ENCODE measurements around the gene FANCI.

- TF ChIP-seq TAF1 (IDR thresholded peaks at IDR 0.05; ENCODE audit: borderline replicate concordance, insufficient read depth, low read length) (no peak), POLR2AphosphoS5 (IDR thresholded peaks at IDR 0.05; ENCODE audit: low read depth, low read length) (no peak), REST (IDR thresholded peaks at IDR 0.05; ENCODE audit: insufficient read depth in 1 of 2, low read depth in 2 of 2, low read length in 2 of 2) (no peak), SIN3A (IDR thresholded peaks at IDR 0.05; ENCODE audit: borderline replicate concordance, insufficient read depth, low read length) (no peak), FOXP2 (optimal IDR thresholded peaks at IDR 0.05; ENCODE audit: borderline replicate concordance, extremely low read depth, extremely low read length, insufficient read depth) (no peak)
Measured at GRCh38 chr15:89317186-89317720, 73.5 kb downstream of the FANCI start.
